Neural progenitor cell (in vitro differentiated cells): ENCODE measurements around the gene IGFN1.

Experiments
- EZH2 ChIP-seq: fragments of 200-600 bp; sonication (generic); IDR thresholded peaks from 2 replicates; pipeline ENCODE4 v1.6.1; 2017; ENCODE audit warnings: antibody characterized with exemption, mild to moderate bottlenecking, moderate library complexity
- TF ChIP-seq, protein P1 (sequence below): fragments of 200-600 bp; sonication (generic); IDR thresholded peaks from 2 replicates; pipeline ENCODE4 v1.5.1; 2017; ENCODE audit warnings: antibody characterized with exemption, mild to moderate bottlenecking

GRCh38 chr1:201266276-201266675, 75.7 kb downstream of the IGFN1 start:
- TF ChIP-seq, protein P1, sequence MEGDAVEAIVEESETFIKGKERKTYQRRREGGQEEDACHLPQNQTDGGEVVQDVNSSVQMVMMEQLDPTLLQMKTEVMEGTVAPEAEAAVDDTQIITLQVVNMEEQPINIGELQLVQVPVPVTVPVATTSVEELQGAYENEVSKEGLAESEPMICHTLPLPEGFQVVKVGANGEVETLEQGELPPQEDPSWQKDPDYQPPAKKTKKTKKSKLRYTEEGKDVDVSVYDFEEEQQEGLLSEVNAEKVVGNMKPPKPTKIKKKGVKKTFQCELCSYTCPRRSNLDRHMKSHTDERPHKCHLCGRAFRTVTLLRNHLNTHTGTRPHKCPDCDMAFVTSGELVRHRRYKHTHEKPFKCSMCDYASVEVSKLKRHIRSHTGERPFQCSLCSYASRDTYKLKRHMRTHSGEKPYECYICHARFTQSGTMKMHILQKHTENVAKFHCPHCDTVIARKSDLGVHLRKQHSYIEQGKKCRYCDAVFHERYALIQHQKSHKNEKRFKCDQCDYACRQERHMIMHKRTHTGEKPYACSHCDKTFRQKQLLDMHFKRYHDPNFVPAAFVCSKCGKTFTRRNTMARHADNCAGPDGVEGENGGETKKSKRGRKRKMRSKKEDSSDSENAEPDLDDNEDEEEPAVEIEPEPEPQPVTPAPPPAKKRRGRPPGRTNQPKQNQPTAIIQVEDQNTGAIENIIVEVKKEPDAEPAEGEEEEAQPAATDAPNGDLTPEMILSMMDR: no peak
- no peak for TF ChIP-seq EZH2
